GM19240 (cell line): Measurements from ENCODE around the gene GJD3.

Experiments used
- DNase-seq: peaks from one replicate; pipeline ENCODE4 v3.0.0; 2011; ENCODE audit warnings: low spot score; ENCODE audit not compliant: insufficient read length

Gene GJD3

DNA sequence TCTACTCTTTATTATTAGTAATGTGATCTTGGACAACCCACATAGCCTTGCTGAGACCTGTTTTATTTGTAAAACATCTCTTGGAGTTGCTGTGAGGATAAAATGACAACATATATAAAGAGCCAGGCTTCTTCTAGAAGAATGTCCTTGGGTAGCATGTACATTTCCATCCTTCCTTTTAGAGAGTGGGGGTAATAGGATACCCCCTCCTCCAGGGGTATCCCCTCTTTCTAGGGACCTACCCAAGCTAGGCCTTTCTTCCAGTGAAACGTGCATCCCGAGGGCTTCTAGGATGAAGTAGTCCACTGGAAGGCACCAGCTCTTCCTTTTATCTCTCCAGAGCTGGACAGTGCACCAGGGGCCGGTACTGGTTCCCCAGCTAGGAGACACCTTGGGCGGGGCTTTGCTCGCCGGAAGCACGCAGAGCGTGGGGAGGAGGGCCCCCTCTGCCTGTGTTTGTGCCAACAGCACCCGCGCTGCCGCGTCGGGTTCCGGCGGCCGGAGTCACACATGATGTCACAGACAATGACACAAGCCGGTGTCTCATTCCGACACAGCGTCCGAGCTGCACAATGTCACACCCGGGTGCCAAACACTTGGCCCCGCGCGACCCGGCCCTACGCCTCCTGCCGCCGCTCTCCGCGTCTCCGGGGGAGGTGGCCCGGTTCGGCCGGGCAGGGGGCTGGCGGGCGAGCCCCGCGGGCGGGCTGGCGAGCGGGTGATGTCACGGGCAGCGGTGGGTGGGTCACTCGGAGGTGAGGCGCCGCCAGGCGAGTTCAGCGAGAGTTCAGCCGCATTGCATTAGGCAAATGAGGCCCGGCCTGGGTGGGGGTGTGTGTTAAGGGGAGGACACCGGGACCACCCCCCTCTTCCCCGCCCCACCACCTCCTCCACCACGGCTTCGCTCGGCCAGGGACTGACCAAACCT, 23.4 kb downstream of the GJD3 start:
- DNase-seq = peak; percentile 78

DNA sequence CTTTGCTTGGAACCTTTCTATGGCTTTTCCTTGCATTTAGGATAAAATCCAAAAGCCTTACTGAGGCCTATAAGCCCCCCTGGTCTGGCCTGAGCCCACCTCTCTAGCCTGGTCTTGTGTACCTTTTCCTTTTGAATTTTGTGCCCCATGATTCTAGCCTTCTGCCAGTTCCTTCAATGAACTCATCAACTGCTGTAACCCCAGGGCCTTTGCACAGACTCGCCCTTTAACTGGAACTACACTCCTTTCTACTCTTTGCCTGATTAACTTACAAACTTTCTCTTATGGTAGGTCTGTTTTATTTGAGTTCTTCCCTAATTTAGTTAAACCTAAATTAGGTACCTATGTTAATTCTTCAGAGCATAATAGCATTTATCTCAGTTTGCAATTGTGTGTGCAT, 24.2 kb downstream of the GJD3 start:
- DNase-seq = no peak

DNA sequence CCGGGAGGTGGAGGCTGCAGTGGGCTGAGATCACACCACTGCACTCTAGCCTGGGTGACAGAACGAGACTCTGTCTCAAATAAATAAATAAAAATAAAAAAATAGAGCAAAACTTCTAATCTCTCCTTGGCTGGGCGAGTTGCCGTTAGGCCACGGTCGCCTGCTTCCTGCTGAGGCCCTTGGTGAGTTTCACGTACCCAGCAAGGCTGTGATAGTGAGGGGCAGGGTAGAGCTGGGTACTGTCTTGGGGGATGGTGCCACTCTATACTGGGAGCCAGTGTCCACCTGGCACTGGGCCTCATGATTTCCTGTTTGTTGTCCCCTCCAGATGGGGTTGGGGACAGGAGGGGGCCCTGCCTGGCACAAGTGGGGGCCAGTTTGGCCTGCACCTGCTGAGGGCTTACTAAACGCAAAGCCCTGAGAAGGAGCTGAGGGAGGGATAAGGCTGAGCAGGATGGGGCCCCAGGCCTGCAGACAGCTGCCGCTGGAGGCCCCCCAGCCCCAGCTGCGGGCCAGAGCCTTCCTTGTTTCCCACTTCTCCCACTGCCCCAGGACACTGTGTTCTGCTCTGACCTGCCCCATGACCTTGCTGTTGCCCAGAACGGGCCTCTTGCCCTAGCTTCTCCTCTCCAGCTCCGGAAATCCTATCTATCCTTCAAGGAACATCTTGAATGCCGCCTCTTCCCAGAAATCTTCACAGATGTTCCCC, 25.4 kb downstream of the GJD3 start:
- DNase-seq = no peak

DNA sequence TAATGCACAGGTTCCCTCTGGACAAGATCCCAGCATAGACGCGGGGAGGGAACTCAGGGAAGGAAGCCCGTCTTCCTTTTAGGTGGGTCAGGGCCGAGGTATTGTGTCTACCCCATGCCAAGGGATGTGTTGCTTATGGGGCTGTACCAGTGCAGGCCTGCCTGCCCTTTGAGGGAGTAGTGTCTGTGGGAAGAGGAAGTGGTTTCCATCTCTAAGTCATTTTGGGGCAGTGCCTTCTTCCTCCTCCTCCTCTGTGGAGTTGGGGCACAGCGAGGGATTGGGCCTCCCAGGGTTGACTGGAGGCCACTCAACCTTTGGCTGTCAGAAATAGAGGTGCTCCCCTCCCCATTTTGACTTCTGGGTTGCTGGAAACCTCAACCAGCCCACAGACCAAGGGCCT, 26.5 kb downstream of the GJD3 start:
- no peak for DNase-seq

DNA sequence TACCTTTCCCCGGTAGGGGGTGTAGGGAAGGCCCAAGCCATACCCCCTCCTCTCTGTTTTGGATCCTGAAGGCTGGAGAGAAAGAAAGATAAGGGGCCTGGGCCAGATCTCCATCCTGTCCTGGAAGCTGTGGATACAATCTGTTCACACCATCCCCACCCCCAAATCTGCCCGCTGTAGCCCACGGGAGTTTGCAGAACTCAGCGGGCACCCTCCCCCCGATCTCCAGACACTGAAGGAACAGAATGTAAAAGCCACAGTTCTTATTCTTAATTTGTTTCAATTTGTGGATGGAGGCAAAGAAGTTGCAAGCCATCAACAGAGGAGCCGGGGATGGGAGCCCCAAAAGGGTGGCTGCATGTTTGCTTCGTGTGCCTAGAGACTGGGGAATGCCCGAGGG, 27.2 kb downstream of the GJD3 start:
- no peak for DNase-seq

DNA sequence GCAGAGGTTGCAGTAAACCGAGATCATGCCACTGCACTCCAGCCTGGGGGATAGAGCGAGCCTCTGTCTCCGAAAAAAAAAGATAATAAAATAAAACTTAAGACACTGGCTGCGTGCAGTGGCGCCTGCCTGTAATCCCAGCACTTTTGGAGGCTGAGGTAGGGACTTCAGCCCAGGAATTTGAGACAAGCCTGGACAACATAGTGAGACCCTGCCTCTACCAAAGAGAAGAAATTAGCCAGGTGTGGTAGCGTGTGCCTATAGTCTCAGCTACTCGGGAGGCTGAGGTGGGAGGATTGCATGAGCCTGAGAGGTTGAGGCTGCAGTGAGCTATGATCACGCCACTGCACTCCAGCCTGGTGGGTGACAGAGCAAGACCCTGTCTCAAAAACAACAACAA, 28.9 kb downstream of the GJD3 start:
- DNase-seq = no peak

DNA sequence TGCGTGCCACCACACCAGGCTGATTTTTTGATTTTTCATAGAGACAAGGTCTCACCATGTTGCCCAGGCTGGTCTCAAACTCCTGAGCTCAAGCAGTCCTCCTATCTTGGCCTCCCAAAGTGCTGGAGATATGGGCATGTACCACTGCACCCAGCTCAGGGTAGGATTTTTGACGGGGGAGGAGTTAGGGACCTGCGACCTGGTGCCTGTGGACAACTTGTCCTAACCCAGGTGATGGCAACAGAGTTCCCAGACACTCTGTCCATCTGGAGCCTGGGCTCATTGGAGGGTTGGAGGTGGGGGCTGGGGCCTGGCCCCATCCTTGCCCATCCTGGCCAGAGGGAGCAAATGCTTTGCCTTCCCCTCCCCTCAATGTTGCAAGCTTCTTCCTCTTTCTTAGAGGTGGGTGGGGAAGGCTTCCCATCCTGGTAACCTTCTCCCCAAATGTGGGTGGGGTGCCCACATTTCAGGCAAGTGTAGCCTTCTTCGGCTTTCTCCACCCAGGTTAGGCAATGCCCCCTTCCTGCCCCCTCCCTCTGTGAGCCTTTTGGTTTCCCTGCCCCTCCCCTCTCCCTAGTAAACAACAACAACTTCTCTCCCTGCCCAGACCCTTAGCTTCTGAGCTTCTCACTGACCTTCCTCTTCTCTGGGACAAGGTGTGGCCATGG, 30.6 kb downstream of the GJD3 start:
- no peak for DNase-seq

DNA sequence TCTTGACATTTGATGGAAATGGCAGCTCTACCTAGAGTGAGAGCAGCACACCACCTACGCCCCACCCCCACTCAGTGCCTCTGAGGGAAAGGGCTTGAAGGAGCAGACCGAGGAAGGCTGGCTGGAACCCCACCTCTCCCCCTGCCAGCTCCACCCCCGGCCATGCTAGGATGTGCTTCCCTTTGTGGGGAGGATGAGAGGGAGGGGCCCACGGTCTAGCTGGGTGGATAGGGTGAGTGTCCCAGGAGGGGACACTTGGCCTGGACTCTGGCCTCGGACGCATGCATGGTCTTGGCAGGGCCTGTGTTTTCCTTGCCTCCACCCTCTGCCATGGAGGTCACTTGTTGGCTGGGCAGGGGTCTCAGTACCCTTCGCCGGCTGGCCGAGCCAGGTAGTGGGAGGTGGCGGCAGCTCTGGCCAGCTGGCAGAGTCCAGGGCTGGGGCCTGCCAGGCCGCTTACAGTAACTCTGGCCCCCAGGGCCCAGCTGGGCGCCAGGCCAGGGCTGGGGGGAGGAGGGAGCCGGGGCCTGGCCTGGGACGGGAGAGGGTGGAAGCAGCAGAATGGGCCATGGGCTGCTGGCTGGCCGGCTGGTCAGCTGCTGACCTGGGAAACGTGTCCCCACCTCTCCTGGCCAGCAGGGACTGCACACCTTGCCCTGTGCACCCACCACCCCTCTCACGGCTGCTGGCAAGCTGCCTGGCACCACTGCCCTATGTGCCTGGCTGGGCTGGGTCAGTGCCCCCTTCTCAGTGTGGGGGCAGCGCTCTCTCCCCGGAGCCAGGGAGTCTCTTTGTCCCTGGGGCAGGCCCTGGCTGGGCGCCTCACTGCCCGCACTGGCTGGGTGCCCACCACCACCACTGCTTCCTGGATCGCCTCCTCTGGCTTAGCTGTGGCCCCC, 32.5 kb downstream of the GJD3 start:
- no peak for DNase-seq

DNA sequence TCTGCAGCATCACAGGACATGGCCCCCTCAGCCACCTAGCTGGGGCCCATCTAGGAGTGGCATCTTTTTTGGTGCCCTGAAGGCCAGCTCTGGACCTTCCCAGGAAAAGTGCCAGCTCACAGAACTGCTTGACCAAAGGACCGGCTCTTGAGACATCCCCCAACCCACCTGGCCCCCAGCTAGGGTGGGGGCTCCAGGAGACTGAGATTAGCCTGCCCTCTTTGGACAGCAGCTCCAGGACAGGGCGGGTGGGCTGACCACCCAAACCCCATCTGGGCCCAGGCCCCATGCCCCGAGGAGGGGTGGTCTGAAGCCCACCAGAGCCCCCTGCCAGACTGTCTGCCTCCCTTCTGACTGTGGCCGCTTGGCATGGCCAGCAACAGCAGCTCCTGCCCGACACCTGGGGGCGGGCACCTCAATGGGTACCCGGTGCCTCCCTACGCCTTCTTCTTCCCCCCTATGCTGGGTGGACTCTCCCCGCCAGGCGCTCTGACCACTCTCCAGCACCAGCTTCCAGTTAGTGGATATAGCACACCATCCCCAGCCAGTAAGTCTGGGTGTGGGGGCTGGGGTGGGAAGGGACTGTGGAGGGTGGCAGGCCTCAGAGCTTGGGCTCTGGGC, 33.6 kb downstream of the GJD3 start:
- no peak for DNase-seq

DNA sequence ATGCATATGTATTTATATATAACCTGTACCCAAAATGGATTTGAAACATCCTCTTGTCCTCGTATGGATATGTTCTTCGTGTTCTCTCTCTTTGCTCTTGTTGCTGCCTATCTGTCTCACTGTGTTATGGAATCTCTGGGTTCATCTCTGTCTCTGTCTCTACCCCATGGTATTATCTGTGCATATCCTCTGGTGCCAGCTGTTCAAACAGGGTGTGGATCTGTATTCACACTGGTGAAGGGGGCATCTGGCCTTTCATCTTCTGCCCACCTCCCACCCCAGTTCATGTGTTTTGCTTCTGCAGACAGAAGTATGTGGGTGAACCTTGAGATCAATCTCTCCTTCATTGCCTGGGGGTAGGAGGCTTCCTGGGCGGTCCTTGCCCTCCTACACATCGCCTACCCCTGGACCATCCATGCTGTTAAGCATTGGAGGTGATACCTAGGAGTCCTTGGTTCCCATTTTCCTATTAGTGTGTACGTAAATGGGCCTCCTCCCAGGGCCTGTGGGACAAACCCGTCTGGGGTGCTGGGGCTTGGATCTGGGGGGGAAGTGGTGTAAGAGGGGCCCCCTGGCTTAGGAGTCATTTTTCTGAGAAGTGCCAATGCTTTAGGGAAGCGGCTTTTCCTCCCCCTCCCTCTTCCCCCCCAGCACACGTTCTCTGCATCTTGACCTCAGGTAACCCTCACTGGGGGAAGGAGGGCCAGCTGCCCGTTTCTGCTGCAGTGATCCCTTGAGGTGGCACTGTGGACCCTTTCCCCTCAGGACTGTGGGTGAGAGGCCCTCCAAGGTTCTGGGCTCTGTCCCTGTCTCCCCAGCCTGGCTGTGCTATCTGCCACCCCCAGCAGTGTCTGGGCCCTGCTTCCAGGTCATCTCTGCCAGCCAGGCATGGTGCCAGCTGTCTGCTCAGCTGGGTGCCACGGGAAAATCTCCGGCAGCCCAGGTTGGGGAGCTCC, 34.4 kb downstream of the GJD3 start:
- no peak for DNase-seq

DNA sequence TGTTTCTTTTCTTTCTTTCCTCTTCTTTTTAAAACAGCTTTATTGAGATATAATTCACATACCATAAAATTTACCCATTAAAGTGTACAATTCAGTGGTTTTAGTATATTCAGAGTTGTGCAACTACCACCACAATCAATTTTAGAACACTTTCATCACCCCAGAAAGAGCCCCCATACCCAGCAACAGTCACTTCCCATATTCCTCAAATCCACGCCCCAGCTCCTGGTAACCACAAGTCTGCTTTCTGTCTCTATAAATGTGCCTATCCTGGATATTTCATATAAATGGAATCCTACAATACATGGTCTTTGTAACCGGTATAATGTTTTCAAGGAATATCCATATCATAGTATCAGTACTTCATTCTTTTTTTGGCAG, 36.2 kb downstream of the GJD3 start:
- no peak for DNase-seq

DNA sequence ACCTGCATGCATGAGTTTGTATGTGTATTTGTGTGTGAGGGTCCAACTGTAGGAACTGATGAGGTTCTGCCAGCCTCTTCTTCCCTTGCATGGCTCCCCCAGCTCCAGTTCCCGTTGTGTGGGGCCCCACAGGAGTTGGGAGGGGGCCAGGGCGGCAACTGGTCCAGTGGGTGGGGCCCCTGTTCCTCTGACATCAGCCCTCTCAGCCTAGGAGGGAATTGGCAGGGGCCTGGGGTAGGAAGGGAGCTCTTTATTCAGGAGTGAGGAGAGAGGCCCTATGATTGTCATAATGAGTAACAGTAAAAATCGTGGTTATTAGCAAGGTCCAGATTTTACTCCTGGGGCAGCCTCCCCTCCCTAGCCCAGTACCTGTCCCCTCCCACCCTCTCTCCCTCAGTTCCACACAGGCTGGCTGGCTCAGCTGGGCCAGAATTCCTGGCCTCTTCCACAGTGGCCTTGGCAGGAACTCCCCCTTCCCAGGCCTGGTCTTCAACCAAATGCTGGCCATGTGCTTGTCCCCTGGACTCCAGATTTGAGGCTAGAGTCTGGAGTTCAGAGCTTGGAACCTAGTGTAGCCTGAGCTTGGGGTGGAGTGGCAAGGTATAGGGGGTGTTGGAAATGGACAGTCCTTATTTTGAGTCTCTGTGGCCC, 36.7 kb downstream of the GJD3 start:
- no peak for DNase-seq

DNA sequence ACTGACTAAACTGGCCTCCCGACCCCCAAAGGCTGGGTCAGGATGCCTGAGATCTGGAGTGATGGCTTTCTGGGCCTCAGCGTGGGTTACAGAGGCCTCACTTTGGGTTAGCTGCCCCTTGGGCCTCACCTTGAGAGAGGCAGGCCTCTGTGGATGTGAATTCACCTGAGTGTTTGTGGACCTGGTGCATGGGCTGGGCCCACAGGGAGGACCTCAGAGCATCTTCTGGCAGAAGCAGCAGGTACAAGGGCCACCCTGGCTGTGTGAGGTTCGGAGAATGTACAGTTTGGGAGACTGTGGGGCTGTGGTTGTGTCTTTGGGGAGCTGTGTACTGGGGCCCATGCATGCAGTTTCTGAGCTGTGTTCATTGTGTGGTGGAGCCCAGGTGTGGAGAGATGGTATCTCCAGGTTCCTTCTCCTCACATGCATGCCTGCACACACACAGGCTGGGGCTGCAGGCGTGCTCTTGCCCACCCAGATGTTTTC, 37.2 kb downstream of the GJD3 start:
- DNase-seq = no peak

DNA sequence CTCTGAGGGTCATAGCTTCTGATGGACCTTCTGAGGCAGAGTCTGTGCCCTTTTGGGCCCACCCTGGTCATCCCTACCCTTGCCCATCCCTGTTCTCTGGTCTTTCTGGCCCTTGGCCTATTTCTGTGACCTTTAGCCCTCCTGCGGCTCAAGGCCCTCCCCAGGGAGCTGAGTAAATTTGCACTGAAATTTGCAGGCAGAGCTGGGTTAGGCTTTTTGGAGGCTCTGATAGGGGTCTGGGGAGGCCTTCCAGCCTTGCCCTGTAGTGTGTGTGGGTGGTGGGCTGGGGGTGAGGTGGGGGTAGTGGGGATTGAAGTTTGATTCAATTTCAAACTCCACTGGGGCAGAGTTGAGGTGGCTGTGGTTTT, 37.7 kb downstream of the GJD3 start:
- no peak for DNase-seq

DNA sequence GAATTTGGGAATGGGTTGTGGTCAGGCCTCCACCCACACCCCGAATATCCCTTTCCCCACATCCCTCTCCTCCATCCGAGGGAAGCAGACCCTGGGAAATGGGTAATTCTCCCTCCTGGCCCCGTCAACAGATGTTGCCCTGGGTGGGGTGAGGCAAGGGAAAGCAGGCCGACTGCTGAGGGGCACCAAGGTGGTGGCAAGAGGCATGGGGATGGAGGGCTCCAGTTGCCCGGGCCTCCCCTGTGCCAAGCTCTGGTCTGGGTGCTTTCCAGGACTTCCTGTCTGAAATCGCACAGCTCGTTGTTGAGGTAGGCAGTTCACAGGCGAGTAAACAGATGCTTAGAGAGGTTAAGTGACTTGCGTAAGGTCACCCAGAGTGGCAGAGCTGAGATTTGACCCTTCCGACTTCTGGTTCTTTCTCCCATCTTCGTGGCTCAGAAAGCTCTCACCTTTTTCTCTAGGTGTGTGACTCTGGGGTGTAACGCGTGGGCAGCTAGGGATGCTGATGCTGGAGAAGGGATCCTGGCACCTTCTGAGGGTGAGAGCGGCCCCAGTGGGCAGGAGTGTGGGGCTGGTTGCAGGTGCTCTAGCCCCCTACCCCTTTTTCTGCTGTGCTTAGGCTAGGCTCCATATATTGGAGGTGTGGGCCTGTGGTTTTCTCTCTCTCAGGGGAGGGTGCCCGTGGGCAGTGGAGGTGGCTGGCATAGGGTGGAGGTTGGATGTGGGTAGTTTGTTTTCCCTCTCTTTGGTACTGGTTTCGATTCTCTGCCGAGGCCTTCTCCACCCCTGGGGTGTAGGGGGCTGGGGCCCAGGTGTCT, 38.3 kb downstream of the GJD3 start:
- DNase-seq = no peak

DNA sequence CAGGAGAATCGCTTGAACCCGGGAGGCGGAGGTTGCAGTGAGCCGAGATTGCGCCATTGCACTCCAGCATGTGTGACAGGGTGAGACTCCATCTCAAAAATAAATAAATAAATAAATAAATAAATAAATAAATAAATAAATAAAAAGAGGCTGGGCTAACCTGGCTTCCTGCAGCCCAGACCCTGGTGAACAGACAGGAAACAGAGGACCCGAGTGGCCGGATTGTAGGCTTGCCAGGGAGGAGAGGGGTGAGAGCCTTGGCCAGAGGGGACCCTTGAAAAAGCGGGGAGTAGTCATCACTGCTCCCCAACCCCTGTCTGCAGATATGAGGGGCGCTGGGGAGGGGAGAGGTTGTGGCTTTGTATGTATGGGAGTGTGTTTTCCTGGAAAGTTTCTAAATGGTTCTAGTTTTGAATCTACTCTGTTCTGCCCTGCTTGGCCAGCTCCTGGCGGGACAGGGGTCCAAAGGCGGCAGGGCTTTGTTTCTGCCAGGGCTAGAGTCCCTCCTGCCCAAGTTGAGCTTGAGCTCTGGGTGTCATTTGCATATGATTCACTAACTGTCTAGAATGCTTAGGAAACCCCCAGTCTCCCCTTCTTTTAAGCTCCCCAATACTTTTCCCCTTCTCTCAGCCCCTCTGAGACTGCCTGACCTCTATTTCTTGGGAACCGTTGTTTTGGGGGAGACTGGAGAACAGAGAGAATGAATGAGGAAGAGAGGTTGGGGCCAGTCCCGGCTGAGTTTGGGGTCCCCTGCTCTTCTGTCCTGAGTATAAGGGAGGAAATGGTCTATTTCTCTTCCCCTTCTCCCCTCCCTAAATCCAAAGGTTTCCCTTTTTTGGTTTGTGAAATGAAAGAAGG, 39.2 kb downstream of the GJD3 start:
- DNase-seq = no peak
